ENCODE measurements around the gene MYO5B.
A peak's percentile ranks its signal among the peaks of the same experiment; 100 is the strongest.

The MYO5B gene

DNA sequence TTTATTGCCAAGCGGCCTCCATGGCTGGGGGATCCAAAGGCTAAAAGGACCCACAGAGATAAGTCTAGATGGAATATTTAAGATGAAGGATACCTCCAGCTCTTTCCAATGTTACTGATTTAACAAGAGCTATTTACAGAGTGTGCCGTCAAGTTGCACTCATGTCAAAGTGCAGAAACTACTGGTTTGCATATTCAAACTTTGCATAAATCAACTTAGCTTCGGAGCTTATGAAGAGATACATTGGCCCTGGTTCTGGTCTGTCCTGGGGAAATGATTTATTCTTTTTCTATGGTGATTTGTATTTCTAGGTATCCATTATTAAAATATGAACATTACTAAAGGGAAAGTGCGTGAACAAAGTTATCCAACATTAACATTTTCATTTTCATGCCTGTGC, 14.4 kb upstream of the MYO5B start:
- H3K4me3 ChIP-seq (ENCODE audit: low read depth, low read length): no peak overlapping the region
- TF ChIP-seq, protein P1, sequence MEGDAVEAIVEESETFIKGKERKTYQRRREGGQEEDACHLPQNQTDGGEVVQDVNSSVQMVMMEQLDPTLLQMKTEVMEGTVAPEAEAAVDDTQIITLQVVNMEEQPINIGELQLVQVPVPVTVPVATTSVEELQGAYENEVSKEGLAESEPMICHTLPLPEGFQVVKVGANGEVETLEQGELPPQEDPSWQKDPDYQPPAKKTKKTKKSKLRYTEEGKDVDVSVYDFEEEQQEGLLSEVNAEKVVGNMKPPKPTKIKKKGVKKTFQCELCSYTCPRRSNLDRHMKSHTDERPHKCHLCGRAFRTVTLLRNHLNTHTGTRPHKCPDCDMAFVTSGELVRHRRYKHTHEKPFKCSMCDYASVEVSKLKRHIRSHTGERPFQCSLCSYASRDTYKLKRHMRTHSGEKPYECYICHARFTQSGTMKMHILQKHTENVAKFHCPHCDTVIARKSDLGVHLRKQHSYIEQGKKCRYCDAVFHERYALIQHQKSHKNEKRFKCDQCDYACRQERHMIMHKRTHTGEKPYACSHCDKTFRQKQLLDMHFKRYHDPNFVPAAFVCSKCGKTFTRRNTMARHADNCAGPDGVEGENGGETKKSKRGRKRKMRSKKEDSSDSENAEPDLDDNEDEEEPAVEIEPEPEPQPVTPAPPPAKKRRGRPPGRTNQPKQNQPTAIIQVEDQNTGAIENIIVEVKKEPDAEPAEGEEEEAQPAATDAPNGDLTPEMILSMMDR (IDR thresholded peaks at IDR 0.05; ENCODE audit: low read depth, low read length, missing control alignments): no peak
- DNase-seq (ENCODE audit: low read depth): no peak

DNA sequence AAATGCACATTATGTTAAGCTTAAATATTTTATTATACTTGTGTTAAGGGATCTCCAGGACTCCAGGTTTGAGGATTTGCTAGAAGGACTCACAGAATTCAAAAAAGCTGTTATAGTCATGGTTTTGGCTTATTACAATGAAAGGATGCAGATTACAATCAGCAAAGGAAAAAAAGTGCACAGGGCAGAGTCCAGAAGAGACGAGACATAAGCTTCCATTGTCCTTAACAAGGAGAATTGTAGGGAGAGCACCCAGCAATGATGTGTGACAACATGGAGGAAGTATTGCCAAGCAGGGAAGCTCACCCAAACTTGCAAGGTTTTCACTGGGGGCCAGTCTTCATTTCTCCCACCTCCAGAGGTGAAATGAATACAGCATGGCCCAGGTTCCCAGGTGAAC, 12.8 kb upstream of the MYO5B start:
- TF ChIP-seq, protein P1 (IDR thresholded peaks at IDR 0.05; ENCODE audit: low read depth, low read length, missing control alignments): no peak
- no peak overlapping the region for H3K4me3 ChIP-seq (ENCODE audit: low read depth, low read length)
- no peak for DNase-seq (ENCODE audit: low read depth)

DNA sequence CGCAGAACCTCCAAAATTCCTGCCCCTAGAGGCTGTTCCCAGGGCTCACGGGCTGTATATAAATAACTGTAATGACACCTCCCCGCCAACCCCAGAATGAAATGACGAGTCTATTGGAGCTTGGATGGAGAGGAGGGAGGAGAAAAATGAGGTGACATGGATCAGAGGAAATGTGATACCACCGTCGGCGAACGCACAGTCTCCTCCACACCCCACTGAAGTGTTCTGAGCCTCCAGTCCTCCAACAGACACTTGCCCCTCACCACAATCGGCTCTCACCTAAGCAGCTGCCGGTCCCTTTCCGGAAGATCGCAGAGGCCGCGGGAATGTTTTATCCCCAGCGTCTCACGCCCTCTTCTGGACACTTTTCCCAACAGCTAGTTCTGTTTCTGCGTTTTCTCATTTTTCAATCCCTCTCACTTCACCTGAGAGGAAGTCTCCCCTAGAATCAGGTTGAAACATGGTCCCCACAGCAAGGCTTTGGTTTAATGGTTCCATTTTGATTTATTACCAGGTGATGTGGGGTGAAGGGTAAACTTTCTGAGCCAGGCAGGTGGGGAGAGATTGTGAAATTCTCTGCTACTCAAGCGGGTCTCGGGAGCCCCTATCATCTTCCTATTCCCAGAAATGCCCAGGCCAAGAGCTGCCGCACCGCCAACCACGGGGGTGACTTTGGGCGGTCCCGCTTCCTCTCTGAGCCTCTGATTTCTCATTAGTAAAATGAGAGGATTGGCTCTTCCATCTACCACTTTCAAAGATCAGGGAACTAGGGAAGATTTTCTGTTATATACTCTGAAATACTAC, 9.1 kb upstream of the MYO5B start:
- TF ChIP-seq, protein P1 (IDR thresholded peaks at IDR 0.05; ENCODE audit: low read depth, low read length, missing control alignments): peak; percentile 65
- H3K4me3 ChIP-seq (ENCODE audit: low read depth, low read length): no peak overlapping the region
- no peak for DNase-seq (ENCODE audit: low read depth)

DNA sequence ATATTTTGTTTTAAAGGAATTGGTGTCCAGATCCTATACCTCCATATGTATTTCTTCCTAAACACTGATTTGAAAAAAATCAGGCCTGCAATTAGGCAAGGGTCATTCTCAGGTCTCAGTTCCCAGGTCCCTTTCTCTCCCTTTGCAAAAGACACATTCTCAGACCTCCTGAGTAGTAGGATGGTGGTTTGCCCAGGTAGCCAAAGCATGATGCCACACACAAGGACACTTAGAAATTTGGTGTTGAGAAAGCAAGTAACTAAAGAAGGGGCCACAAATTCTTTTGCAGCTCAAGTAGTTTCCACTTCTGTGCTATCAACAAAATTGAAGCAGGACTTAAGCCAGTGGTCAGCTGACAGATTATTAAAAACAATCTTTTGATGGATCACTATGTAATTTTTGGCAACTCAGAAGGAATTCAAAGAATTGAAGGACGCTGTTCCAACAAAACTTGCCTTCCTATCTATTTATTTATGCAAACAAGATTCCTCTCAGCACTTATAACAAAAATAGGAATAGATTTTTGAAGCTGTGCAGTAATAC, 6.6 kb upstream of the MYO5B start:
- TF ChIP-seq, protein P1 (IDR thresholded peaks at IDR 0.05; ENCODE audit: low read depth, low read length, missing control alignments): no peak
- no peak for DNase-seq (ENCODE audit: low read depth)
- no peak overlapping the region for H3K4me3 ChIP-seq (ENCODE audit: low read depth, low read length)

DNA sequence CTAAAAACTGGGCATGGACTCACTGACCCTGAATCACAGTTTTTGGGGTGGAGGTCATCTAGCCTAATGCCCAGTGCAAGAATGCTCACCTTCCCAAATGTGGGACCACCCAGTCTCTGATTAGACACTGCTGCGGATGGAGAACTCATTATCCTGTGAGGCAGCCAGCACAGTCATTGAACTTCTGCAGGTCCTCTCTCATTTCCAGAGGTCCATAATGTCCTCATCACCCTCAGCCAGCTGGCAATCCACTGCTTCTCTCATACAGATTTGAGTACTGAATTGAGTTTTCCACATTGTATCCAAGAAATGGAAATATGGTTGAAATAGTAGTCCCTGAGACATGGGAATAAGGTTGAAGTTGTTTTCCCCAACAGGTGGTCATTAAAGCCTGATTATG, 5.0 kb upstream of the MYO5B start:
- TF ChIP-seq, protein P1 (IDR thresholded peaks at IDR 0.05; ENCODE audit: low read depth, low read length, missing control alignments): no peak
- DNase-seq (ENCODE audit: low read depth): no peak
- no peak overlapping the region for H3K4me3 ChIP-seq (ENCODE audit: low read depth, low read length)

DNA sequence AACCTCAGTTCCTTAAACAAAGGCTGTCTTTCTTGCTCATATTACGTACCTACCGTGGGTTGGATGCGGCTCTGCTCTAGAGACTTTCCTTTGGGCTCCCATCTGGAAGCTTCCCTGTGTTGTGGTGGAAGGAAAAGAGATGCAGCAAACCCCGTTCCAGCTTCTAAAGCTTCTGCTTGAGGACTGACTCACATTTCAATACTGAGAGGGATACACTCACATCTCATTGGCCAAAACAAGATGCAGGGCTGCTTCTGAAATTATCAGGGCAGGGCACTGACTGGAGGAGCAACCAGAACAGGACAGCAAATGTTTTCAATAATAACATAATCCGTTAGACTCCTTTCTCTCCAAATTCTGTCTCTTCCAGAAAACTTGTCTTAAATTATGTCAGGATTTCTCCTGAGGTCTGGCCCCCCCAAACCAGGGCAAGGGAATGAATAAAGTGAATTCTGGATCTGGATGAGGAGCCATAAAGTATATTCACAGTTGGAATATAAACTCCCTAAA, 4.5 kb upstream of the MYO5B start:
- TF ChIP-seq, protein P1 (IDR thresholded peaks at IDR 0.05; ENCODE audit: low read depth, low read length, missing control alignments): no peak
- H3K4me3 ChIP-seq (ENCODE audit: low read depth, low read length): no peak overlapping the region
- no peak for DNase-seq (ENCODE audit: low read depth)

All from GM12864 (cell line).